Cardiac fibroblast (primary cell): ENCODE data around the gene DNAJC17.
A peak's percentile ranks its signal among the peaks of the same experiment; 100 is the strongest.

Experiments
- DNase-seq, 2 donors: peaks; one replicate each; pipeline versions ENCODE4 v3.0.0 to v3.0.0-alpha.2; 2010; ENCODE audit warnings: low read depth in 2 of 2
- H3K4me3 ChIP-seq, 2 donors: replicated peaks in 1 of 2; 1 replicate in 1 of 2; 2 replicates in 1 of 2; pipeline ENCODE4 v1.5.1; 2011; ENCODE audit warnings: low read depth in 2 of 2, low read length in 2 of 2, mild to moderate bottlenecking in 2 of 2, moderate library complexity in 1 of 2
- TF ChIP-seq, protein P1 (sequence below): IDR thresholded peaks from one replicate; pipeline ENCODE4 v1.5.1; 2011; ENCODE audit warnings: low read depth, mild to moderate bottlenecking, low read length, inconsistent platforms

Gene DNAJC17

DNA sequence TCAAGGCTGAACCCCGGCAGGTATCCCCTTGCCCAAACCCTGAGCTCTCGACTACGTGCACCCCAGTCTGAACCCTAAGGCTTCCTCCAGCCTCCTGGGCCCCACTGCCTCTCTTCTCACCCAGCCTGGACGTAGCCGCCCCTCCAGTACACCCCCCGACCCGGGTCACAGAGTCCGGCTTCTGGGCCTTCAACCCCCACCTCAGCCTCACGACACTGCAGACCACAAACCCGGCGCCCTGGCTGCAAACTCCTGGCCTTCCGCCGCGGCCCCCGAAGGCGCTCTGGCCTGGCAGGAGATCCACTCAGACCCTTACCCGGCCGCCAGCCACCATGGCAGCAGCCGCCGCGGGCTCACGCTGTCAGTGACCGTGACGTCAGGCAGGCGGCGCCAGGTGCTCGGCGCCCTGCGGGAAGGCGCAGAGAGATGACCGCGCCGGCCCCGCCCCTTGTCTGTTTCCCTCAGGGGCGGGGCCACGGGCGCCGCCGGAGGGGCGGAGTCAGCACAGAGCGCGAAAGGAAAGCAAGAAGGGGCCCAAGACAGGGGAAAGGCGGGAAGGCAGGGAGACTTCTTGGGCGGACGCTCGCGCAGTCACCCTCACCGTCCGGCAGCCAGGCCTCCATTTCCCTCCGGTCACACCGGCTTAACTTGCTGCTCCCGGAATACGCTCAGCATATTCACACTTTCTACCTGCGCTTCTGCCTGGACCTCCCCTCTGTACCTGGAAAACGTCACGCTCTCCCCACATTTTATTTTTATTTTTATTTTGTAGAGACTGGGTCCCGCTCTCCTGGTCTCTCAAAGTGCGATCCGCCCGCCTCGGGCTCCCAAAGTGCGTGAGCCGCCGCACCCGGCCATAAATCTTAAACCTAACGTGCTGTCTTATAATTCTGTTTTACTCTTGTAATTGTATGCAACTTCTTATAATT, 52.1 kb downstream of the DNAJC17 start, which contains the start of gene RMDN3:
Gene RMDN3 (minus strand): TSS at position 372 of the 929 bp plus-strand sequence. CDS start 471 bp downstream, outside the sequence.
- peak within 1 kb of the TSS; percentile 94 to 98 for H3K4me3 ChIP-seq
- peak; percentile 88 to 94 for DNase-seq
- TF ChIP-seq, protein P1, sequence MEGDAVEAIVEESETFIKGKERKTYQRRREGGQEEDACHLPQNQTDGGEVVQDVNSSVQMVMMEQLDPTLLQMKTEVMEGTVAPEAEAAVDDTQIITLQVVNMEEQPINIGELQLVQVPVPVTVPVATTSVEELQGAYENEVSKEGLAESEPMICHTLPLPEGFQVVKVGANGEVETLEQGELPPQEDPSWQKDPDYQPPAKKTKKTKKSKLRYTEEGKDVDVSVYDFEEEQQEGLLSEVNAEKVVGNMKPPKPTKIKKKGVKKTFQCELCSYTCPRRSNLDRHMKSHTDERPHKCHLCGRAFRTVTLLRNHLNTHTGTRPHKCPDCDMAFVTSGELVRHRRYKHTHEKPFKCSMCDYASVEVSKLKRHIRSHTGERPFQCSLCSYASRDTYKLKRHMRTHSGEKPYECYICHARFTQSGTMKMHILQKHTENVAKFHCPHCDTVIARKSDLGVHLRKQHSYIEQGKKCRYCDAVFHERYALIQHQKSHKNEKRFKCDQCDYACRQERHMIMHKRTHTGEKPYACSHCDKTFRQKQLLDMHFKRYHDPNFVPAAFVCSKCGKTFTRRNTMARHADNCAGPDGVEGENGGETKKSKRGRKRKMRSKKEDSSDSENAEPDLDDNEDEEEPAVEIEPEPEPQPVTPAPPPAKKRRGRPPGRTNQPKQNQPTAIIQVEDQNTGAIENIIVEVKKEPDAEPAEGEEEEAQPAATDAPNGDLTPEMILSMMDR: no peak

DNA sequence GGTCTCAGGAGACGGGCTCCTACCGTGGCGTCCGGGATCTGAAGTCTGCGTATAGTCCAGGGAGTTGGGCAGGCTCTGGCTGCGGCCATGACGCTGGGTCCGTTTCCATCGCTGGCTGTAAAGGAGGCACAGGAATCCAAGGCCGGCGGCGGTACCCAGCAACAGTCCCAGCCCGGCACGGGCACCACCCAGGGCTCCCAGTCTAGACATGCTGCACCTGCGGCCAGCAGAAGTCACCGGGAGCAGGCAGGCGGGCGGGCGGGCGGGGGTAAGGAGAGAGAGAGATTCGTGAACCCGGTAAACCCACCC, 52.7 kb downstream of the DNAJC17 start:
- H3K4me3 ChIP-seq: peak overlapping the region; percentile 94 to 98
- DNase-seq: peak in 1 of 2 donors; percentile 18
- TF ChIP-seq, protein P1: no peak

DNA sequence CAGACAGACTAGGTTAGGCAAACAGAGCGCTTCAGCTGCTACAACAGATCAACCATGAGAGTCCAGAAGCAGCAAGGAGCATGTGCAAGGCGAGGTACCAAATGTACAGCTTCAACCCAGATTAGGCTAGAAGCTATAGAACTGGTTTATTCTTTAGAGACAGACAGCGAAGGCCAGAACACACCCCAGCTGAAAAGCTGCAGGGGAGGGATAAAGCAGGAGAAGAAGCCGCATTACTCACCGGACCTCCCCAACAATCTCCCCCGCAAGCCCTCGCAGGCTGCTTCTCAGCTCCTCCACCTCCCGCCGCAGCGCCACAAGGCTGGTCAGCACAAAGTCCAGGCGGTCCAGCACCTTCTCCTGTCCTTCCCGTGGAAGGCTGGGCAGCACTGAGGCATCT, 55.5 kb downstream of the DNAJC17 start:
- H3K4me3 ChIP-seq: no peak overlapping the region
- TF ChIP-seq, protein P1: no peak
- DNase-seq: no peak

DNA sequence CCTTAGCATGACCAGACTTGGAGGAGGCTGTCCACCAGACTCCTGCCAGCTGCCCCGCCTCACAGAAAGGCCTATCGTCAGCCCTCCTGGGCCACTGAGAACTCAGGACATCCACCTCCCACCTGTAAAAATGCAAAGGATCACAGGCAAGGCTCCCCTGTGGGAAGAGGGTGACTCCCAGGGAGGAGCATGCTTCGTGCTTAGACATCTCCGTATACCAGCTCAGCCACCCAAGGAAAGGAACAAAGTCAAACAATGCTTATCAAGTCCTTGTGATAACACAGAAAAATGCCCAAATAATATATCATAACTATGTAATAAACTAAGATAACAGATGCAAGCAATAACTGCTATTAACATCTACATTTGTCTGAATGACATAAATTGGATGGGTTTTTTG, 56.4 kb downstream of the DNAJC17 start:
- TF ChIP-seq, protein P1: no peak

DNA sequence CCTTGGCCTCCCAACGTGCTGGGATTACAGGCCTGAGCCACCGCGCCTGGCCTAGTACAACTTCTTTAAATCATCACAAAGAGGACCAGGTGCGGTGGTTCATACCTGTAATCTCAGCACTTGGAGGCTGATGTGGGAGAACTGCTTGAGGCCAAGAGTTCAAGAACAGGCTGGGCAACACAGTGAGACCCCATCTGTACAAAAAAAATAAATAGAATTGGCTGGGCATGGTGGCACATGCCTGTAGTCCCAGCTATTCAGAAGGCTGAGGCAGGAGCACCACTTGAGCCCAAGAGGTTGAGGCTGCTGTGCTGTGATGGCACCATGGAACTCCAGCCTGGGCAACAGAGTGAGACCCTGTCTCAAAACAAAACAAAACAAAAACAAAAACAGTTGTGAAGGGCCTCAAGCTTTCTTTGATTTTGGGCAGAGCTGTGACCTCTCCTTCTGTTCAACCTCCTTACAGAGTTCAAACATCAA, 58.1 kb downstream of the DNAJC17 start:
- TF ChIP-seq, protein P1: no peak
- no peak for DNase-seq
- no peak overlapping the region for H3K4me3 ChIP-seq

More for the DNA sequence above, 56.4 kb downstream of the DNAJC17 start:
- no peak for DNase-seq
- H3K4me3 ChIP-seq: no peak overlapping the region

DNA sequence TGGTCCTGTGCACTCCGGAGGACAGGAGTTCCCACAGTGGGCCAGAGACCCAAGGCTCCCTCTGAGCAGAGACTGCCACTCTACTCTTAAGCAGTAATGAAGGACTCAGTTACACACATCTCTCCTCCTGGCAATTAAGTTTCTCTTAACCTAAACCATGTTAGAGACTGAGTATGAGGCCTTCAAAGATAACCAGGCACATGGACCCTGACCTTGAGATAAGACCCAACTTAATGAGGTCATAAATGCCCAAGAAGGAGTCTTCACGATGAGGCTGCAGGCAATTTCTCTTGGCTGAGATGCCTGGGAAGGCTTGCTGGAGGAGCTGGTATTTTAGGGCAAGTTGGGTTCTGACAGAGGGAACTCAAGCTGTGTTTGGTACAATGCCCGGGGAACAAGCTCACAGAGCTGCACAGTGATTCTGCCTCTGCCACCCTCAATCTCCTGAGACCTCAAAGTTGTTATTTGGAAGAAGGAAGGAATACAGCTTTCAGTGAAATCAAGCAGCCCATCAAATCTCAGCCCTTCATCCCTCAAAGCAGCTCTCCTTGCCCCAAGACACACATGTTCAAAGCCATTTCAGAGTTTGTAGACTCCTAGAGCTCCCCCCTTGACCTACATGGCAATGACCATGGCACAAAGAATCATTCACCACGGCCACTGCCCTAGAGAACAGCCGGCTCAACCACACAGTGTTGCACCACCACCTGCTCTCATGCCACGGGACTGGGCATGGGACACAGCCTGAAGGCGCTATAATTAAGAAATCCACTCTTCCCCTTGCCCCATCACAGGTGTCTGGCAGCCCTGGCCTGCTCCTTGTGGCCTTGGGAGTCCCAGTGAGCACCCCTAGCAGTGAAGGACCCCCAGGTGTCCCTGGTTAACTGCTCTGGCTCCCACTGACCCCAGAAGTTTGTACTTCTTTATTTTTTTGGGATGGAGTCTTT, 59.3 kb downstream of the DNAJC17 start:
- TF ChIP-seq, protein P1: no peak
- no peak for DNase-seq

More for the DNA sequence above, 59.3 kb downstream of the DNAJC17 start:
- H3K4me3 ChIP-seq: no peak overlapping the region
